SHP77 (cell line): ENCODE measurements around the gene MATR3.

Experiments used
- DNase-seq, 2 experiments: peaks; one replicate each; lab custom pipeline; 2025; lab: John Stamatoyannopoulos, UW

MATR3 gene

GRCh38 chr5:139272471-139273321, 20.8 kb upstream of the MATR3 start:
- DNase-seq: peak; percentile 72 to 84

- peak; percentile 48 to 62 for DNase-seq
Observed at GRCh38 chr5:139273322-139273571, 20.3 kb upstream of the MATR3 start.

- peak; percentile 86 to 92 for DNase-seq
Observed at GRCh38 chr5:139273572-139274289, 19.8 kb upstream of the MATR3 start.

- no peak for DNase-seq
Observed at GRCh38 chr5:139275536-139275935, 18.0 kb upstream of the MATR3 start.

- no peak for DNase-seq
Observed at GRCh38 chr5:139275956-139276355, 17.6 kb upstream of the MATR3 start.

- no peak for DNase-seq
Observed at GRCh38 chr5:139276426-139276825, 17.1 kb upstream of the MATR3 start.

GRCh38 chr5:139277171-139277570, 16.4 kb upstream of the MATR3 start:
- DNase-seq: no peak

GRCh38 chr5:139278540-139279274, 14.8 kb upstream of the MATR3 start:
- DNase-seq: no peak

GRCh38 chr5:139282197-139282557, 11.4 kb upstream of the MATR3 start:
- DNase-seq: no peak

GRCh38 chr5:139283252-139284166, 10.0 kb upstream of the MATR3 start:
- DNase-seq: no peak

- no peak for DNase-seq
Observed at GRCh38 chr5:139284295-139284694, 9.2 kb upstream of the MATR3 start.

GRCh38 chr5:139285651-139286392, 7.7 kb upstream of the MATR3 start:
- DNase-seq: no peak

GRCh38 chr5:139287890-139288635, 5.5 kb upstream of the MATR3 start:
- no peak for DNase-seq

GRCh38 chr5:139291051-139291450, 2.5 kb upstream of the MATR3 start:
- DNase-seq: no peak

- no peak for DNase-seq
Observed at GRCh38 chr5:139293202-139293506, 386 bp upstream of the MATR3 start.

GRCh38 chr5:139294374-139295165, 1.0 kb downstream of the MATR3 start:
- DNase-seq: peak; percentile 66 to 86

- DNase-seq: no peak
Observed at GRCh38 chr5:139295346-139296057, 2.0 kb downstream of the MATR3 start.

GRCh38 chr5:139296198-139296597, 2.7 kb downstream of the MATR3 start:
- DNase-seq: no peak

GRCh38 chr5:139296862-139297326, 3.4 kb downstream of the MATR3 start:
- DNase-seq: no peak
